Measurements from ENCODE around the gene IFITM5. TPM values are rescaled to one million over a fixed set of nuclear protein-coding genes. Genes with fewer than 3 reads are reported as not detected.
"Not testable (repeated sequence)": the region's sequence is repeated elsewhere in the genome, so short reads cannot be mapped to it uniquely, and the experiment has no call there.

Gene IFITM5
- total and polyA plus RNA-seq, 9 donors = not detected

- TF ChIP-seq POLR2A (IDR thresholded peaks at IDR 0.05) (no peak), CTCF (IDR thresholded peaks at IDR 0.05) (no peak), EP300 (IDR thresholded peaks at IDR 0.05) (no peak)
- H3K4me3 ChIP-seq = peak overlapping the region; percentile 76
- intact Hi-C loops (cut with DNase I) = no loop called here
- no peaks in the 10 kb centered on the region for H3K9me3 ChIP-seq
- no peaks in the 10 kb centered on the region for H3K27me3 ChIP-seq
- H3K36me3 ChIP-seq = no peaks in the 10 kb centered on the region
- DNase-seq = no peak
- H3K4me1 ChIP-seq (ENCODE audit: insufficient read depth) = peaks cover 15% of the 10 kb centered on the region
- 7 to 24% (median 9%) methylated on average over 9 of the region's 9 CpGs for WGBS, 3 donors
- H3K27ac ChIP-seq = peak overlapping the region; percentile 88 to 89
These were observed 15.7 kb upstream of the IFITM5 start for GRCh38 chr11:315051-315481.

GRCh38 chr11:314554-314875 is 15.2 kb upstream of the IFITM5 start:
- intact Hi-C loops (cut with DNase I); H3K27me3 ChIP-seq; H3K36me3 ChIP-seq; H3K9me3 ChIP-seq; DNase-seq: not testable (repeated sequence)
- peak overlapping the region; percentile 79 to 88 for H3K27ac ChIP-seq
- 0 to 4% (median 0%) methylated on average over 6 of the region's 6 CpGs for WGBS, 3 donors
- H3K4me3 ChIP-seq = peak overlapping the region; percentile 76
- peaks cover 17% of the 10 kb centered on the region for H3K4me1 ChIP-seq (ENCODE audit: insufficient read depth)

- intact Hi-C loops (cut with DNase I) = loop anchor here in 1 of 4 donors (2.0 kb wide), 1 partner anchor 41 kb away; no protein-coding TSS in a partner anchor
- TF ChIP-seq CTCF (IDR thresholded peaks at IDR 0.05) = no peak
- peak; percentile 91 for TF ChIP-seq POLR2A (IDR thresholded peaks at IDR 0.05)
- TF ChIP-seq EP300 (IDR thresholded peaks at IDR 0.05) = peak; percentile 4
- WGBS, 3 donors = 0 to 7% (median 3%) methylated on average over 18 of the region's 18 CpGs
- Histone ChIP-seq H3K4me1 (ENCODE audit: insufficient read depth) (peaks cover 20% of the 10 kb centered on the region), H3K36me3 (no peaks in the 10 kb centered on the region), H3K4me3 (peak within 1 kb of the TSS; percentile 76), H3K27ac (peak within 1 kb of the TSS; percentile 79 to 88), H3K27me3 (no peaks in the 10 kb centered on the region), H3K9me3 (no peaks in the 10 kb centered on the region)
- DNase-seq = peak in 3 of 5 donors; percentile 58 to 73 (median 71)
These were observed 14.6 kb upstream of the IFITM5 start, which contains the start of gene IFITM1 for GRCh38 chr11:313787-314553. TSS of gene IFITM1 (plus strand) at chr11:314040. CDS start at chr11:314171, 131 bp downstream.

- H3K4me3 ChIP-seq = peak overlapping the region; percentile 76
- H3K36me3 ChIP-seq = no peaks in the 10 kb centered on the region
- peaks cover 20% of the 10 kb centered on the region for H3K4me1 ChIP-seq (ENCODE audit: insufficient read depth)
- peak in 1 of 5 donors; percentile 60 for DNase-seq
- TF ChIP-seq CTCF (IDR thresholded peaks at IDR 0.05) (no peak), EP300 (IDR thresholded peaks at IDR 0.05) (no peak), POLR2A (IDR thresholded peaks at IDR 0.05) (no peak)
- H3K27ac ChIP-seq = peak overlapping the region; percentile 79 to 88
- 32 to 45% (median 42%) methylated on average over 8 of the region's 8 CpGs for WGBS, 3 donors
- intact Hi-C loops (cut with DNase I) = loop anchor here in 1 of 4 donors (2.0 kb wide), 1 partner anchor 41 kb away; no protein-coding TSS in a partner anchor
- no peaks in the 10 kb centered on the region for H3K9me3 ChIP-seq
- no peaks in the 10 kb centered on the region for H3K27me3 ChIP-seq
These were observed 14.0 kb upstream of the IFITM5 start for GRCh38 chr11:313304-313786.

Measured in ovary (tissue), 9 donors.